Measurements from ENCODE around the gene SCN3A. TPM values are rescaled to one million over a fixed set of nuclear protein-coding genes. Genes with fewer than 3 reads are reported as not detected.
A peak's percentile ranks its signal among the peaks of the same experiment; 100 is the strongest.

The SCN3A gene
- total RNA-seq, 1 donor from 2014 or later = 11.8 TPM

DNA sequence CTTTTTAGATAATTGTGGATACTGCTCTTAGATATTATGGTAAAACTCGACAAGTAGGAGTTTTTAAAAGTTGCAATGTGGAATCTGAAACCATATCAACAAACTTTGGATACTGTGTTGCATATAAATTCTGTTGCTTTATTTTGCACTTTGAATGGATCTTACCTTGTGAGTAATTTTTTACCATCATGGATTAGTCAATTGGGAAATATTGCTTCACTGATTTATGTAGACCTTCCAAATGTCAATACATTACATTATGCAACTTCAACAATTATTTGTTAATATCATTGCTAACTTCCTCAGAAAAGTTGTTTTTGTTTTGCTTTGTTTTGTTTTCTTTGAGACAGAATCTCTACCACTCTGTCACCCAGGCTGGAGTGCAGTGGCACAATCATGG is 146.5 kb downstream of the SCN3A start:
- no peak for DNase-seq (ENCODE audit: low spot score)

GRCh38 chr2:165056564-165056963 is 147.3 kb downstream of the SCN3A start:
- no peak for DNase-seq (ENCODE audit: low spot score)

DNA sequence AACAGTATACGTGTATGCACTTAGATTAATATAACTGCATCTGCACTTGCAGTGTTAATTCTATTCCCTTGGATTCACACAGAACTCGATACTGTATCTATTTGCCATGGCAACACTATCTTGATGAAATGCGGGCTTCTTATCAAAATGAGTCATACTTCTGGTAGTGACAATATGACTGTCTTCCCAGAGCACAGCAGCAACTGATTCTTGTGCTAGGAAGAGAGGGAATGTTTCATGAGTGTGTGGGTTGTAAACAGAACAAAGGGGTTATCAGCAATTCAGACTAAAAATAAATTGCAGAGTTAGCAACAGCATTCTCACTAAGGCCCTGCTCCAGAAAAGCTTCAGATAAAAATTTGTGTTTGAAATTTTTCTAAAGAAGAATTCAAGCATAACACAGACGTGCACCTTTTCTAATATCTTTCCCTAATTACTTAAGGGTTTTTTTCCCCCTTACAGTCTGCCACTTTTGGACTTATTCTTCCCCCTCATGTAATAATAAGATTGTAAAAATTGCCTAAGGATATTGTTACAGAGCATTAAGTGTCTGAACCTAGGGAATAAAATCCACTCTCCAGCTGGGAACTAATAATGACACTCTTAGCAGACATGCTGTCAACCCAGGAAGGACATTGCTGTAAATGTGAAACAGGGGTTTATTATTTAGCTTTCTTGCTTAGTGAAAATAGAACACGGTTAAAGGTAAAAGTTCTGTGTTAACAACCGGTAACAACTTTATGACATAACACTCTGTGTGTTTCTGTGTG is 148.6 kb downstream of the SCN3A start:
- DNase-seq (ENCODE audit: low spot score) = peak; percentile 37

- no peak for DNase-seq (ENCODE audit: low spot score)
Observed at GRCh38 chr2:165054652-165055051, 149.2 kb downstream of the SCN3A start.

DNA sequence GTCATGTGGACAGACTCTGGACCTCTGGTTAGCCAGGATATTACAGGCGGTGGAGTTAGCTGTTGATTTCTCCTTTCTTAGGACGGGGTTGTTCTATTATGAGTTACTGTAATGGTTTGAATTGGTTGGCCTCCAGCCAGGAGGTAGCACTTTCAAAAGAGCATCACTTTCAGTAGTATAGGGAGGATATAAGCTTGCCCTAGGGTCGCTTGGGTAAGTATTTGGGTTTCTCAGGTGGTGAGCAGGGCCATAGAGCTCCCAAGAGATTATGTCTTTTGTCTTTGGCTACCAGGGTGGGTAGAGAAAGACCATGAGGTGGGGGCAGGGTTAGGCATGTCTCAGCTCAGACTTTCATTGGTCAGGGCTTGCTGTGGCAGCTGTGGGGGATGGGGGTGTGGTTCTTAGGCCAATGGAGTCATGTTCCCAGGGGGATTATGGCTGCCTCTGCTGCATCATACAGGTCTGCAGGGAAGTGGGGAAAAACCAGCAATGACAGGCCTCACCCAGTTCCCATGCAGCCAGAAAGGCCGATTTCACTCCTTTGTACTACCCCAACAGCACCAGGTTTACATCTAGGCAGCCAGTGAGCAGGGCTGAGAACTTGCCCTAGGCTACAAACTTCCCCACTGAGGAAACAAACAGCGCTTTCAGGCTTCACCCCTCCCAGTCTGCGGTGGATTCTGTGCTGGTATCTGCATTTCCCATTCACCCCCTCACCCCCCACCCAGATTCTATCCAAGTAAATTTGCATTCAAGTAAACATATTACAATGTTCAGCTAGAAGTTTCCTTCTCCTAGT is 159.1 kb downstream of the SCN3A start:
- DNase-seq (ENCODE audit: low spot score) = no peak

Other genes starting within 250 kb of the SCN3A start
- 9.9 TPM for gene SLC38A11, start 248.5 kb downstream of the SCN3A start, total RNA-seq (ENCODE audit: insufficient read depth, low replicate concordance)
- 10.1 TPM for gene SCN2A, start 35.4 kb upstream of the SCN3A start, total RNA-seq (ENCODE audit: insufficient read depth, low replicate concordance)

All from umbilical cord (tissue), 2 donors.